ENCODE measurements around the gene CHCHD10. TPM values are rescaled to one million over a fixed set of nuclear protein-coding genes. Genes with fewer than 3 reads are reported as not detected.

Gene CHCHD10
- total RNA-seq, 1 donor from 2014 or later: 60.9 TPM

- H3K27me3 ChIP-seq (ENCODE audit: insufficient read depth, low read length): no peaks in the 10 kb centered on the region
- H3K4me1 ChIP-seq (ENCODE audit: insufficient read depth, low read length): peaks cover 4% of the 10 kb centered on the region
- DNase-seq (ENCODE audit: low read depth): no peak
- Mint-ChIP-seq H3K4me3 (ENCODE audit: unreplicated experiment) (no peak overlapping the region), H3K9me3 (ENCODE audit: unreplicated experiment) (peaks cover 3% of the 10 kb centered on the region), H3K27me3 (ENCODE audit: low read depth, unreplicated experiment) (peaks cover 1% of the 10 kb centered on the region), H3K27ac (ENCODE audit: unreplicated experiment) (no peak overlapping the region), H3K4me1 (ENCODE audit: low read depth, unreplicated experiment) (no peaks in the 10 kb centered on the region), H3K36me3 (ENCODE audit: low read depth, unreplicated experiment) (peaks cover 5% of the 10 kb centered on the region)
- FAIRE-seq: no peak
- TF ChIP-seq EZH2 (IDR thresholded peaks at IDR 0.05; ENCODE audit: insufficient read depth, low read length) (no peak), CTCF (IDR thresholded peaks at IDR 0.05; ENCODE audit: insufficient read depth, low read depth, low read length) (no peak)
- no peak overlapping the region for H3K27ac ChIP-seq (ENCODE audit: low read depth, low read length)
- H4K20me1 ChIP-seq (ENCODE audit: insufficient read depth, low read length): no peaks in the 10 kb centered on the region
- no peak overlapping the region for H2AFZ ChIP-seq (ENCODE audit: low read depth, low read length)
- no peaks in the 10 kb centered on the region for H3K9me3 ChIP-seq (ENCODE audit: insufficient read depth, low read depth, low read length)
- H3K9ac ChIP-seq (ENCODE audit: low read length): no peak overlapping the region
- H3K79me2 ChIP-seq (ENCODE audit: insufficient read depth, low read length): peaks cover 13% of the 10 kb centered on the region
- H3K36me3 ChIP-seq (ENCODE audit: insufficient read depth, low read length): no peaks in the 10 kb centered on the region
- no peak overlapping the region for H3K4me2 ChIP-seq (ENCODE audit: low read length)
- no peak overlapping the region for H3K4me3 ChIP-seq (ENCODE audit: insufficient read depth, low read depth, low read length)
These were observed 49.2 kb downstream of the CHCHD10 start for GRCh38 chr22:23718371-23719165.

DNA sequence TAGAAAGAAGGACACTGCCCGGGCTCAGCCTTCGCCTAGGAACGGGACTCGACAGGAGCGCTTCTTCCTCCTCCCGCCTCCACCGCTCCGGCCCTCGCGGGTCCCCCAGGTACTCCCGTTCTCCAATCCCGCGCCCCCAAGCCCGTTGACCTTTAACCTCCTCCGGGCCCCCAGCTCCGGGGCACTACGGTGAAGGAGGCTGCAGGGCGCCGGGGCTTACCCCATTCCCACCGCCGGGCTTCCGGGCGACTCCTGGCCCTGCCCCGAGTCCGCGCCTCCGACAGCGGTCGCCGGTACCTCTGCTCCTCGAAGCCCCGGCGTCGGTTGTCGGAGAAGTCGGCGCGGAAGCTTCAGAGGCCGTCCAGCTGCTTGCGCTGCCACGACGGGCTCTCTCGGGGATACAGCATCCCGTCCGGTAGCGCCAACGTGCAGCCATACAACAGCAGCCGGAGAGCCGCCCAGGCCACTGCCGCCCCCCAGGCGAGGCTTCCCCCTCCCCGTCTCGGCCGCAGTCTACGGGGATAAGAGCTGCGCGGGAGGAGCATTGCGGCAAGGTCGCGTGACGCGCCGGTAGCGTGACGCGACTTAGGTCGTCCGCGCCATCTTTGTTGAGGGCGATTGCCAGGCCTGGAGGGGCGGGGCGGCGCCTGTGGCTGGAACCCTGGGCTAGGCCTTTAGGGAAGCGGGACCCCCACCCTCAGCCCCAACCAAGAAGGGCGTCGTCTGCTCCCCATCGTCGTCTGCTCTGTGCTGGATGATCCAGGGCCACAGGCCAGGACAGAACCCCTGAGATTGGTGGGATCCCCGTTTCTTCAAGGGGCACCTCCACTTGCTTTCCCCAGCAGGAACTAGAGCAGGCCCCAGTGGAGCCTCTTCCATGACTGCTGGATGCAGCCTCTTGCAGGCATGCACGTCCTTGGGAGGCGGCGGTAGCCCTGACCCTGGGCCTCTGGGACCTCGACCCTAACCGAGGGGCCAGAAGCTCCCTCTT lies 50.7 kb downstream of the CHCHD10 start:
- H3K36me3 Mint-ChIP-seq (ENCODE audit: low read depth, unreplicated experiment): peaks cover 7% of the 10 kb centered on the region
- Histone ChIP-seq H3K4me2 (ENCODE audit: low read length) (peak overlapping the region; percentile 85), H4K20me1 (ENCODE audit: insufficient read depth, low read length) (no peaks in the 10 kb centered on the region), H3K4me1 (ENCODE audit: insufficient read depth, low read length) (peaks cover 4% of the 10 kb centered on the region), H3K9me3 (ENCODE audit: insufficient read depth, low read depth, low read length) (no peaks in the 10 kb centered on the region), H3K36me3 (ENCODE audit: insufficient read depth, low read length) (no peaks in the 10 kb centered on the region), H3K9ac (ENCODE audit: low read length) (peak overlapping the region; percentile 89), H3K4me3 (ENCODE audit: insufficient read depth, low read depth, low read length) (peak overlapping the region; percentile 78), H3K27ac (ENCODE audit: low read depth, low read length) (peak overlapping the region; percentile 63), H2AFZ (ENCODE audit: low read depth, low read length) (peak overlapping the region; percentile 98), H3K27me3 (ENCODE audit: insufficient read depth, low read length) (no peaks in the 10 kb centered on the region), H3K79me2 (ENCODE audit: insufficient read depth, low read length) (peaks cover 13% of the 10 kb centered on the region)
- peak overlapping the region; percentile 80 for H3K4me3 Mint-ChIP-seq (ENCODE audit: unreplicated experiment)
- FAIRE-seq (no peak), DNase-seq (ENCODE audit: low read depth) (peak; percentile 74)
- H3K27ac Mint-ChIP-seq (ENCODE audit: unreplicated experiment): no peak overlapping the region
- H3K4me1 Mint-ChIP-seq (ENCODE audit: low read depth, unreplicated experiment): no peaks in the 10 kb centered on the region
- no peaks in the 10 kb centered on the region for H3K27me3 Mint-ChIP-seq (ENCODE audit: low read depth, unreplicated experiment)
- H3K9me3 Mint-ChIP-seq (ENCODE audit: unreplicated experiment): peaks cover under 1% of the 10 kb centered on the region
- no peak for TF ChIP-seq CTCF (IDR thresholded peaks at IDR 0.05; ENCODE audit: insufficient read depth, low read depth, low read length)
- no peak for TF ChIP-seq EZH2 (IDR thresholded peaks at IDR 0.05; ENCODE audit: insufficient read depth, low read length)

Other genes starting within 250 kb of the CHCHD10 start
- gene IGLL1, start 187.7 kb downstream of the CHCHD10 start, total RNA-seq: not detected in 2 replicates
- gene DRICH1, start 135.7 kb downstream of the CHCHD10 start, total RNA-seq: not detected in 2 replicates
- not detected in 2 replicates for gene RGL4, start 77.0 kb downstream of the CHCHD10 start, total RNA-seq
- 8.8 and 10.3 TPM in 2 replicates for gene ZNF70, start 16.9 kb downstream of the CHCHD10 start, total RNA-seq
- 0.50 TPM in 1 of 2 replicates, not detected in the other for gene VPREB3, start 13.5 kb downstream of the CHCHD10 start, total RNA-seq
- gene C22orf15, start 5.0 kb downstream of the CHCHD10 start, total RNA-seq: 0.38 and 0.39 TPM in 2 replicates
- 12.2 and 23.7 TPM in 2 replicates for gene MMP11, start 4.9 kb upstream of the CHCHD10 start, total RNA-seq
- 91.3 and 115 TPM in 2 replicates for gene SMARCB1, start 19.0 kb upstream of the CHCHD10 start, total RNA-seq
- 0.70 and 0.82 TPM in 2 replicates for gene DERL3, start 71.0 kb upstream of the CHCHD10 start, total RNA-seq
- 19.1 and 19.6 TPM in 2 replicates for gene SLC2A11, start 89.9 kb upstream of the CHCHD10 start, total RNA-seq
- 906 and 942 TPM in 2 replicates for gene MIF, start 126.4 kb upstream of the CHCHD10 start, total RNA-seq
- 4.2 and 4.9 TPM in 2 replicates for gene GSTT2B, start 193.2 kb upstream of the CHCHD10 start, total RNA-seq
- 0.75 and 1.4 TPM in 2 replicates for gene DDTL, start 198.9 kb upstream of the CHCHD10 start, total RNA-seq
- gene DDT, start 206.5 kb upstream of the CHCHD10 start, total RNA-seq: 78.9 and 83.8 TPM in 2 replicates
- gene GSTT2, start 212.2 kb upstream of the CHCHD10 start, total RNA-seq: not detected in 2 replicates
- gene GSTT4, start 237.5 kb upstream of the CHCHD10 start, total RNA-seq: not detected in 2 replicates
- 46.3 and 50.2 TPM in 2 replicates for gene CABIN1, start 243.3 kb upstream of the CHCHD10 start, total RNA-seq